ENCODE measurements around the gene SAMD1.
A peak's percentile ranks its signal among the peaks of the same experiment; 100 is the strongest.

SAMD1 gene

GRCh38 chr19:14088634-14089411 is 1.7 kb downstream of the SAMD1 start:
- no peak for DNase-seq

GRCh38 chr19:14086098-14086497 is 4.5 kb downstream of the SAMD1 start:
- no peak for DNase-seq

GRCh38 chr19:14085309-14085995 is 5.1 kb downstream of the SAMD1 start, which contains the start of gene C19orf67:
Gene C19orf67, minus strand, starts transcription at chr19:14085783. Its CDS starts 156 bp downstream, at chr19:14085627.
- DNase-seq, result no peak

GRCh38 chr19:14082675-14082960 is 7.9 kb downstream of the SAMD1 start:
- no peak for DNase-seq

- DNase-seq, result no peak
These were observed 8.5 kb downstream of the SAMD1 start for GRCh38 chr19:14081797-14082674.

- DNase-seq, result peak; percentile 97 to 99
These were observed 9.4 kb downstream of the SAMD1 start for GRCh38 chr19:14080887-14081796.

GRCh38 chr19:14078411-14078810 is 12.1 kb downstream of the SAMD1 start:
- DNase-seq, result no peak

GRCh38 chr19:14073925-14074838 is 16.4 kb downstream of the SAMD1 start:
- DNase-seq, result peak in 1 of 2 experiments; percentile 59

GRCh38 chr19:14073261-14073924 is 17.2 kb downstream of the SAMD1 start:
- DNase-seq, result peak in 1 of 2 experiments; percentile 72

- no peak for DNase-seq
These were observed 17.9 kb downstream of the SAMD1 start, which contains the start of gene MISP3 for GRCh38 chr19:14072535-14073260. Gene MISP3, plus strand, starts transcription at chr19:14072786. Its CDS starts 524 bp downstream, at chr19:14073310.

- DNase-seq, result no peak
These were observed 20.1 kb downstream of the SAMD1 start for GRCh38 chr19:14070268-14071050.

- DNase-seq, result no peak
These were observed 24.4 kb downstream of the SAMD1 start for GRCh38 chr19:14066134-14066533.

GRCh38 chr19:14063105-14063504 is 27.4 kb downstream of the SAMD1 start:
- no peak for DNase-seq

GRCh38 chr19:14062558-14062855 is 28.0 kb downstream of the SAMD1 start:
- DNase-seq, result no peak

- DNase-seq, result no peak
These were observed 28.6 kb downstream of the SAMD1 start, which contains the start of gene PALM3 for GRCh38 chr19:14061751-14062557. Gene PALM3, minus strand, starts transcription at chr19:14062076. Its CDS starts 96 bp downstream, at chr19:14061980.

- DNase-seq, result no peak
These were observed 29.3 kb downstream of the SAMD1 start for GRCh38 chr19:14061081-14061749.

GRCh38 chr19:14059652-14060155 is 30.8 kb downstream of the SAMD1 start:
- no peak for DNase-seq

All from SW 1271 (cell line).